ENCODE data around the gene ATP9A.

The ATP9A gene

GRCh38 chr20:51600950-51601349, 167.2 kb downstream of the ATP9A start:
- no peak overlapping the region for H3K4me3 ChIP-seq (ENCODE audit: low read depth, low read length)
- no peak for TF ChIP-seq CTCF (IDR thresholded peaks at IDR 0.05; ENCODE audit: control insufficient read depth, extremely low read depth, insufficient read depth)
- DNase-seq (ENCODE audit: low read depth) = no peak

GRCh38 chr20:51600016-51600420, 168.2 kb downstream of the ATP9A start:
- no peak overlapping the region for H3K4me3 ChIP-seq (ENCODE audit: low read depth, low read length)
- no peak for DNase-seq (ENCODE audit: low read depth)
- no peak for TF ChIP-seq CTCF (IDR thresholded peaks at IDR 0.05; ENCODE audit: control insufficient read depth, extremely low read depth, insufficient read depth)

- DNase-seq (ENCODE audit: low read depth) = no peak
- TF ChIP-seq CTCF (IDR thresholded peaks at IDR 0.05; ENCODE audit: control insufficient read depth, extremely low read depth, insufficient read depth) = no peak
- no peak overlapping the region for H3K4me3 ChIP-seq (ENCODE audit: low read depth, low read length)
Observed at GRCh38 chr20:51598556-51598955, 169.6 kb downstream of the ATP9A start.

GRCh38 chr20:51597389-51598231, 170.6 kb downstream of the ATP9A start:
- DNase-seq (ENCODE audit: low read depth) = no peak
- no peak for TF ChIP-seq CTCF (IDR thresholded peaks at IDR 0.05; ENCODE audit: control insufficient read depth, extremely low read depth, insufficient read depth)
- H3K4me3 ChIP-seq (ENCODE audit: low read depth, low read length) = no peak overlapping the region

GRCh38 chr20:51596668-51597388, 171.4 kb downstream of the ATP9A start:
- no peak for TF ChIP-seq CTCF (IDR thresholded peaks at IDR 0.05; ENCODE audit: control insufficient read depth, extremely low read depth, insufficient read depth)
- DNase-seq (ENCODE audit: low read depth) = no peak
- H3K4me3 ChIP-seq (ENCODE audit: low read depth, low read length) = no peak overlapping the region

- DNase-seq (ENCODE audit: low read depth) = no peak
- no peak for TF ChIP-seq CTCF (IDR thresholded peaks at IDR 0.05; ENCODE audit: control insufficient read depth, extremely low read depth, insufficient read depth)
- H3K4me3 ChIP-seq (ENCODE audit: low read depth, low read length) = no peak overlapping the region
Observed at GRCh38 chr20:51595744-51596143, 172.4 kb downstream of the ATP9A start.

All from LNCaP clone FGC (cell line).